HCT116 (cell line): ENCODE data around the gene SHISAL1. TPM values are rescaled to one million over a fixed set of nuclear protein-coding genes. Genes with fewer than 3 reads are reported as not detected.

Source experiments
- ATAC-seq: fragments of 200-7000 bp; cut with Tn5 transposase; 2 replicates; pipeline ENCODE4 v1.9.1; 2020; ENCODE audit warnings: mild to moderate bottlenecking, moderate library complexity
- BruUV-seq: library from RNA; stranded (reverse); fragments of 400-500 nt; replicated peaks from 2 replicates; lab custom pipeline; 2021; lab: Mats Ljungman, UMichigan
- CTCF ChIA-PET: fragments of 300-600 bp; sonication (Branson Sonifier 250); formaldehyde crosslinking; loops from one replicate; lab custom pipeline; 2021; ENCODE audit warnings: antibody characterized with exemption; lab: Charles Lee
- POLR2A ChIA-PET: fragments of 300-600, 350-600 bp; sonication (Branson Sonifier 250); formaldehyde crosslinking; loops from one replicate; lab custom pipeline; 2021; ENCODE audit warnings: antibody characterized with exemption; lab: Charles Lee
- RAD21 ChIA-PET, 2 experiments: fragments of 300-600 bp; sonication (Branson Sonifier 250); formaldehyde crosslinking; loops; one replicate each; lab custom pipeline; 2023; ENCODE audit warnings: low total read pairs in 2 of 2; ENCODE audit not compliant: uncharacterized antibody in 2 of 2, unreplicated experiment in 2 of 2, low non-redundant PET in 1 of 2; lab: Charles Lee
- DNase-seq: peaks from one replicate; pipeline ENCODE4 v3.0.0-alpha.2; 2010; ENCODE audit warnings: low read depth, low spot score
- H2AFZ ChIP-seq: fragments of 200-600 bp; shearing (Covaris generic), sonication (generic); 2 replicates; pipeline ENCODE4 v1.6.1; 2017; ENCODE audit warnings: low read depth, mixed run types, mixed read lengths, antibody characterized with exemption, low read length; ENCODE audit not compliant: poor library complexity, severe bottlenecking
- H3K27ac ChIP-seq: 2 replicates; pipeline ENCODE4 v1.5.1; 2012; ENCODE audit warnings: low read depth, low read length
- H3K27me3 ChIP-seq: fragments of 200-600 bp; sonication (generic); 2 replicates; pipeline ENCODE4 v1.6.1; 2016; ENCODE audit warnings: mixed run types, low read length, mixed read lengths; ENCODE audit not compliant: insufficient read depth
- H3K36me3 ChIP-seq, 2 experiments: fragments of 200-500 bp in 1 of 2; fragments of 200-600 bp in 1 of 2; sonication (Bioruptor generic) in 1 of 2; sonication (generic) in 1 of 2; 2 replicates each; pipeline versions ENCODE4 v1.5.1 to v1.6.1; 2014 to 2016; ENCODE audit warnings: low read length in 2 of 2, inconsistent platforms in 1 of 2, mixed read lengths in 1 of 2, mixed run types in 1 of 2; ENCODE audit not compliant: insufficient read depth in 2 of 2, control insufficient read depth in 1 of 2
- H3K4me1 ChIP-seq, 2 experiments: fragments of 200-600 bp in 1 of 2; sonication (generic) in 1 of 2; 2 replicates each; pipeline versions ENCODE4 v1.5.1 to v1.6.1; 2012 to 2017; ENCODE audit warnings: low read length in 2 of 2, inconsistent platforms in 1 of 2, mild to moderate bottlenecking in 1 of 2, mixed read lengths in 1 of 2, mixed run types in 1 of 2, moderate library complexity in 1 of 2; ENCODE audit not compliant: insufficient read depth in 2 of 2, control insufficient read depth in 1 of 2
- H3K4me2 ChIP-seq: fragments of 200-600 bp; sonication (generic); 2 replicates; pipeline ENCODE4 v1.6.1; 2017; ENCODE audit warnings: mixed run types, low read length, mixed read lengths
- H3K4me3 ChIP-seq, 2 experiments: fragments of 200-600 bp in 1 of 2; sonication (generic) in 1 of 2; replicated peaks in 1 of 2; 2 replicates each; pipeline ENCODE4 v1.5.1; 2011 to 2016; ENCODE audit warnings: low read length in 2 of 2, control low read depth in 1 of 2, low read depth in 1 of 2, mild to moderate bottlenecking in 1 of 2, mixed read lengths in 1 of 2, mixed run types in 1 of 2
- H3K79me2 ChIP-seq: fragments of 200-600 bp; sonication (generic); 2 replicates; pipeline ENCODE4 v1.6.1; 2017; ENCODE audit warnings: mild to moderate bottlenecking, mixed run types, low read length, moderate library complexity, mixed read lengths; ENCODE audit not compliant: insufficient read depth
- H3K9ac ChIP-seq: fragments of 200-600 bp; sonication (generic); 2 replicates; pipeline ENCODE4 v1.6.1; 2016; ENCODE audit warnings: low read length, mixed read lengths
- H3K9me2 ChIP-seq: fragments of 200-600 bp; sonication (generic), shearing (Covaris generic); 2 replicates; pipeline ENCODE4 v1.6.1; 2017; ENCODE audit warnings: mixed run types, mild to moderate bottlenecking, moderate library complexity; ENCODE audit not compliant: insufficient read depth
- H3K9me3 ChIP-seq, 2 experiments: fragments of 200-500 bp in 1 of 2; fragments of 200-600 bp in 1 of 2; sonication (Bioruptor generic) in 1 of 2; sonication (generic) in 1 of 2; 2 replicates each; pipeline ENCODE4 v1.6.1; 2014 to 2017; ENCODE audit warnings: low read length in 2 of 2, mixed read lengths in 2 of 2, inconsistent platforms in 1 of 2, low read depth in 1 of 2, mild to moderate bottlenecking in 1 of 2, mixed run types in 1 of 2, moderate library complexity in 1 of 2; ENCODE audit not compliant: control insufficient read depth in 1 of 2, insufficient read depth in 1 of 2
- H4K20me1 ChIP-seq: fragments of 200-600 bp; sonication (generic), shearing (Covaris generic); 2 replicates; pipeline ENCODE4 v1.6.1; 2017; ENCODE audit warnings: mixed run types, mild to moderate bottlenecking, moderate library complexity; ENCODE audit not compliant: insufficient read depth
- CEBPB ChIP-seq: IDR thresholded peaks from 2 replicates; pipeline ENCODE4 v1.6.1; 2012; ENCODE audit warnings: low read depth
- ELF1 ChIP-seq: IDR thresholded peaks from 2 replicates; pipeline ENCODE4 v1.6.1; 2012; ENCODE audit warnings: low read depth, borderline replicate concordance
- EZH2phosphoT487 ChIP-seq: fragments of 200-600 bp; IDR thresholded peaks from 2 replicates; pipeline ENCODE4 v1.6.1; 2018; ENCODE audit warnings: antibody characterized with exemption, borderline replicate concordance
- JUND ChIP-seq: IDR thresholded peaks from 2 replicates; pipeline ENCODE4 v1.6.1; 2012
- MAX ChIP-seq: IDR thresholded peaks from 2 replicates; pipeline ENCODE4 v1.6.1; 2012
- POLR2A ChIP-seq: IDR thresholded peaks from 2 replicates; pipeline ENCODE4 v1.7.0; 2011; ENCODE audit warnings: borderline replicate concordance; ENCODE audit not compliant: insufficient read depth, insufficient read length; ENCODE audit errors: extremely low read depth
- REST ChIP-seq: IDR thresholded peaks from 2 replicates; pipeline ENCODE4 v1.6.1; 2012; ENCODE audit warnings: low read depth
- SIN3A ChIP-seq: IDR thresholded peaks from 2 replicates; pipeline ENCODE4 v1.6.1; 2012; ENCODE audit warnings: low read depth
- SP1 ChIP-seq: IDR thresholded peaks from 2 replicates; pipeline ENCODE4 v1.6.1; 2012; ENCODE audit warnings: low read depth
- ZBTB33 ChIP-seq: IDR thresholded peaks from 2 replicates; pipeline ENCODE4 v1.6.1; 2011; ENCODE audit warnings: mild to moderate bottlenecking, low read length, moderate library complexity; ENCODE audit not compliant: insufficient replicate concordance; ENCODE audit errors: extremely low read depth
- intact Hi-C: fragments of 100-400 bp; cut with micrococcal nuclease; formaldehyde crosslinking; loops from 2 replicates; pipeline ENCODE4 v1.10.0; 2022
- total RNA-seq: library from RNA; stranded (reverse); gene quantifications from one replicate; pipeline ENCODE4 v1.2.1, GENCODE V29; 2021; ENCODE audit not compliant: unreplicated experiment

SHISAL1 gene
- total RNA-seq, 1 experiment from 2014 or later: not detected

GRCh38 chr22:44268431-44269116 lies 44.2 kb downstream of the SHISAL1 start (continued):
- TF ChIP-seq CEBPB: no peak
- no peak for TF ChIP-seq ZBTB33
- no peak for TF ChIP-seq MAX
- no peak for TF ChIP-seq SIN3A
- no peak for TF ChIP-seq SP1

GRCh38 chr22:44267856-44268255 lies 44.9 kb downstream of the SHISAL1 start:
- ChIA-PET RAD21 (no interaction called here), POLR2A (no interaction called here), CTCF (no interaction called here)
- ATAC-seq (no peak), DNase-seq (no peak)
- Histone ChIP-seq H3K4me2 (no peak overlapping the region), H3K4me3 (no peak overlapping the region), H3K9me2 (no peaks in the 10 kb centered on the region), H3K79me2 (no peaks in the 10 kb centered on the region), H4K20me1 (no peaks in the 10 kb centered on the region), H3K9me3 (no peaks in the 10 kb centered on the region), H3K27me3 (no peaks in the 10 kb centered on the region; the same call in 1 of the 2 replicates), H3K36me3 (no peaks in the 10 kb centered on the region), H3K27ac (no peak overlapping the region), H2AFZ (no peak overlapping the region), H3K4me1 (no peaks in the 10 kb centered on the region), H3K9ac (no peak overlapping the region)
- intact Hi-C loops: no loop called here
- TF ChIP-seq MAX (no peak), ZBTB33 (no peak), EZH2phosphoT487 (no peak), POLR2A (no peak), ELF1 (no peak), SIN3A (no peak), REST (no peak), JUND (no peak)
- BruUV-seq: no TSS peak
